ENCODE results near the gene ADAM19.

Gene ADAM19

DNA sequence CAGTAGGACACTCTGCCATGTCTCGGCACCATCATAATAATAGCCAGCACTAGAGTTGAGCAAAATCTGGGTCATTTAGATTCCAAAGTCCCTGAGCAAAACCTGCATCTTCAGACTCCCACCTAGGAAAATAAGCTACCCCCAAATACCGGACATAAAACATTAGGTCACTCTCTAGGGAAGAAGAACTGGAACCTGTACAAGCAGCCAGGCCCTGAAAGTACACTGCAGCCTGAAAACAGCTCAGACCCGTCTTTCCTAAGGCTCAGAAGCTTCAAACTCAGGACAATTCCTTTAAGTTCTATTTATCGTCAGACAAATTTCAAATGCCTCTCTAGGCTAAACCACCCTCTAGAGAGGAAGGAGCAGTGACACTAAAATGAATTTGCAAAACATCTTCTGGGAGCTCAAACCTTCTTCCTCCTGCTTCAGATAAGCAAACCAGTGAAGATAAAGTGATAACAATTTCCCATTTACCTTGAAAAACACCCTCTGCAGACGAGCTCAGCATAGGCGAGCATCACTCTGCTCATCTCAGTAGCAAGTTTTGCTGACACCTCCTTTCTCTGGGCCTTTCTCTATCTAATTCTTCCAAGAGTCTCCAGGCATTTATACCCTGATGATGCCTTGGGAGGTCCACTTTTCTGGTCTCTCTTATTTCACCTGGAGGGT, 34.0 kb downstream of the ADAM19 start:
- H3K4me3 ChIP-seq (ENCODE audit: low read depth, low read length) = no peak overlapping the region
- no peak for TF ChIP-seq CTCF (IDR thresholded peaks at IDR 0.05; ENCODE audit: low read depth, low read length)

- TF ChIP-seq CTCF (IDR thresholded peaks at IDR 0.05; ENCODE audit: low read depth, low read length) = no peak
- no peak overlapping the region for H3K4me3 ChIP-seq (ENCODE audit: low read depth, low read length)
These were observed 34.7 kb downstream of the ADAM19 start for GRCh38 chr5:157540707-157541446.

GRCh38 chr5:157540124-157540523, 35.5 kb downstream of the ADAM19 start:
- H3K4me3 ChIP-seq (ENCODE audit: low read depth, low read length) = no peak overlapping the region
- no peak for TF ChIP-seq CTCF (IDR thresholded peaks at IDR 0.05; ENCODE audit: low read depth, low read length)

DNA sequence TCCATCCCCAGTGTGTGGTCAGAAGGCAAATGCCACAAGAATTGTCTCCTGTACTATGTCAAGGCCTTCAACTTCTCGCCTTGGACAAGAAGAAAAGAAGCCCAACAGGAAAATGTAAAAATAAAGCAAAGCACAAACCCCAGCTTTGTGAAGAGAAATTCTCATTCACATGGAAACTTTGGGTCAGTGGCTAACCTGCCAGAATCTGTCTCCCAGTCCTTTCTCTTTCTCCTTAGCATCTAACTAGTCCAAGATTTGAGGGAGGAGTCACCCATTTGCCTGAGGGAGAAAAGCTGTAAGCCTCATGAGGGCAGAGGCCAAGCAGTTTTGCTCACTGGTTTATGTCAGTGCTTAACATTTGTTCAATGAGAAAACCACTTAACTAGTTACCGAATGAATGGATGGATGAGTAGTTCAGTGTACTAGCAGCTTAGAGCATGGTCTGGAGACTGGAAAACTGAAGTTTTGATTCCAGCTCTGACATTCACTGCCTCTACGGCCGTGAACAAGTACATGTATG, 36.0 kb downstream of the ADAM19 start:
- TF ChIP-seq CTCF (IDR thresholded peaks at IDR 0.05; ENCODE audit: low read depth, low read length) = no peak
- H3K4me3 ChIP-seq (ENCODE audit: low read depth, low read length) = no peak overlapping the region

DNA sequence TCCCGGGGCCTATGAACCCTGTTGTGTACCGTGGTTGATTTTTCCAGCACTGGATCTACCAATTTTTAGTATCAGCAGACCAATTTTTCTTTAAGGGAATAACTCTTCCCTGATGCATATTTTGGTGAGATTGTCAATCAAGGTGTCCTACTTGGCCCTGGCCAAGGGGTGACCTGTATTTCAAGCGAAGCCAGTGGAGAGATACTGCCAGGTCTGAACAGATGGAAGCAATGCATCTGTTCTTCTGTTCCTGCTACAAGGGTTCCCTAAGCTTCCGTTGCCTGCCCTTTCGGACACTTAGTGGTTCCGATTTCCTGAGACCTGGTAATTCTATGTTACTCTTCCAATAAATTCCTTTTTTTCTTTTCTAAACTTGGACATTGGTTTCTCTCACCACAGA, 37.3 kb downstream of the ADAM19 start:
- H3K4me3 ChIP-seq (ENCODE audit: low read depth, low read length) = no peak overlapping the region
- no peak for TF ChIP-seq CTCF (IDR thresholded peaks at IDR 0.05; ENCODE audit: low read depth, low read length)

GRCh38 chr5:157535042-157535865, 40.3 kb downstream of the ADAM19 start:
- H3K4me3 ChIP-seq (ENCODE audit: low read depth, low read length) = no peak overlapping the region
- TF ChIP-seq CTCF (IDR thresholded peaks at IDR 0.05; ENCODE audit: low read depth, low read length) = no peak
